HK-2 (cell line): ENCODE results near the gene TTC24.
"Not testable (repeated sequence)": the region's sequence is repeated elsewhere in the genome, so short reads cannot be mapped to it uniquely, and the experiment has no call there.

Experiments
- DNase-seq: peaks from one replicate; pipeline ENCODE4 v3.0.0-alpha.2; 2018; ENCODE audit not compliant: unreplicated experiment

Gene TTC24

DNA sequence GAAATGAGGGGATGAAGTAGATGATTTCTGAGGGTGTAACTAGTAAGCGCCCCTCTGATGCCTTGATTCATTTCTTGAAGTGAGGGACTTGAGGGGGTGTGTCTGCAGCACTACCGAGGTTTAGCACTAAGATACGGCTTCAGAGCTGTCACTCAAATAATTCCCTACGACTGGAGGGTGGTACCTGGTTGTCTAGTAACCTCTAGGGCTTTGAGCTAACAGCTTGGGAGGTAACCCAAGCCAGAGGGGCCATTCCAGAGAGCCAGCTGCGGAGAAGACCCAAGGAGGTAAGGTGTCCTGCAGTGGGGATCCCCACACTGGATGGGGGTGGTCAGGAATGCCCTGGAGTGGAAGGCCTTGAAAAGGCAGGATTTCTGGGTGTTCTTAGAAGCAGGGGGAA, at the start of gene TTC24:
TTC24 (plus strand) TSS at position 252 of the 400 bp plus-strand sequence. CDS start 1,642 bp downstream, outside the sequence.
- no peak for DNase-seq

DNA sequence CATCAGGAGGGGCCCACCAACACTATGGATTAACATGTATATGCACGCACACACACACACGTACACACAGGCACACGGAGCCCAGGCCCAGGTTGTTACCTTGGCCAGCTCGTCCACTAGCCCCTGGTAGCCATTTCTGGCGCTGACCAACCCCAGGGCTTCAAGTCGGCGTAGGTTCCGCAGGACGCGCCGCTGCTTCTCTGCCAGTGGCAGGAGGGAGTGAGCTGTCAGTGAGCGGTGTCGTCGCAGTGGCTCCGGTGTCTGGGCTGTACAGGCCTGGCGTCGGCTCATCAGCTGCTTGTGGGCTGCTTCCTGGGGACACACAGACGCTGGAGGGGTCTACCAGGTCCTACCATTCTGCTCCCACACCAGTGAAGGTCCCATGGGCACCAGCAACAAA, 49.5 kb upstream of the TTC24 start:
- DNase-seq: no peak

GRCh38 chr1:156532374-156532773, 47.1 kb upstream of the TTC24 start:
- no peak for DNase-seq

DNA sequence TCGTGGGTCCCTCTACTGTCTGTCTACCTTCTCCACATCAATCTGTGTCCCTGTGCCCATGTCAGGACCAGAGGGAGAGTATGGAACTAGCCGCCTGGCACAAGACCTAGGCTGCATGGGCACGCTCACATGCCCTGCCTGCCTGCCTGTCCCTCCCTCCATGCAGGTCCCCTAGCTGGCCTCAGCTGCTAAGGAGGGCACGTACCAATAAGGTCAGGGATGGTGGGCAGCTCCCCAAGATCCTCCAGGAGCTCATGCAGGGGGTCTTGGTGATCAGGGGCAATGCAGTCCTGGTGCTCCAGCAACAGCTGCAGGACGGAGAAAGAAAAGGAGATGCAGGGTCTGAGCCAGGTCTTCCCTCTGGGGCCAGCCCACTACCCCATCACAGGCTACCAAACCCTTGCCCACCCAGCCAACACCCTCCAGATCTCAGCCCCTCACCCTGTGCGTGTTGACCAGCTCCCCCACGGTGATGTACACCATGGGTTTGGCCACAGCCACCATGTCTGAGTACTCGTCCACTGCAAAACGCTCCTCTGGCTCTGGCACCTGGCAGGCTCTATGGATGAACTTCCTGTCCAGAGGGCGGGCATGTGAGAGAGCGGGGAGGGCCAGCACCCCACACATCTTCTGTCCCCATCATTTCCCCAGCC, 45.8 kb upstream of the TTC24 start:
- DNase-seq: no peak

GRCh38 chr1:156534424-156535060, 45.0 kb upstream of the TTC24 start:
- DNase-seq: no peak

- DNase-seq: no peak
Observed at GRCh38 chr1:156537027-156537426, 42.5 kb upstream of the TTC24 start.

DNA sequence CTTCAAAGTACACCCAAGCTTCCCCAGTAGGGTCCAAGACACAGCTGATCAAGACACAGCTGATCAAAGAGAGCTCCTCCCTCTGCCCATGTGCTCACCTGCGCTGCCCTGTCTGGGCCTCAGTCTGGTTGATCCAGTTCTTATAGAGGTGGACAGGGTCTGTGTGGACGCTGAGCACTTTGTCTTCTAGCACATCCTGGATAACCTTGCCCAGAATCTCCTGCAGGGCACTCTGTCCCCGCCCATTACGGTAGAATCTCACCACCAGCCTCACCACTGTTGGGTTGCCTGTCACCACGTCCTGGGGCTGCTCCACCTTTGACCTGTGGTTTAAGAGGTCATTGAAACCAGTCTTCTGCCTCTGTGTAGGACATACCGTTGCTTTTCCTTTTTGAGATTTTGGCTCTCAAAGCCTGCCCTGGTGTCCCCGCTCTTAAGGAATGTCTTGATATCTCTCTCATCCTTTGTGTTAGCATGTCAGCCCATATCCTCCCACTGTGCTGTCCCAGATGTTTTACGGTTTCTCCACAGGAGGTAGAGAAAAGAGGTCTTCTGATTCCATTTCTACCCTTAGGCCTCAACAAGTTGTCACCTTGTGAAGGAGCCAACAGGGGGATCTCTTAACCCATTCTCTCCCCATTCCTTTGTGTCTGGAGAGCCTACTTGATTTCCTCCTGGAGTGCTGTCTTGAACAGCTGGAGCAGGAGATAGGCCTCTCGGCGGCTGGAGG, 40.6 kb upstream of the TTC24 start:
- no peak for DNase-seq

GRCh38 chr1:156539818-156540355, 39.6 kb upstream of the TTC24 start:
- DNase-seq: no peak

DNA sequence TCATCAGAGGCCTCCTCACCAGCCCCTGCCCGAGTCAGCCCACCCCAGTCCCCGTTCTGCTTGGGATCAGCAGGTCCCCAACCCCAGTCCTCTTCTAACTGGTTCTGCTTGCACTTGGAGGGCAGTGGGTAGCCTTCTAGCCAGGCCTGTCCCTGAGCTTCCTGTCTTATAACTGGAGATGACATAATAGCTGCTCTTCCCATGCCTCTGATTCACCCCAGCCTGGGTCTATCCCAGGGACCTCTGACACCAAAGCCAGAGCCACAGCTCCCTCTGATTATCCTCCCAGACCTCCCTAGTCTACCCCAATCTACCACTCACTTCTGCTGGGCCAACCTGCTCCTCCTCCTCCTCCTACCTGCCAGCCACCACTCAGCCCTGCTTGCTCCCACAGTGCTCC, 38.6 kb upstream of the TTC24 start:
- no peak for DNase-seq

GRCh38 chr1:156543066-156543465, 36.5 kb upstream of the TTC24 start:
- no peak for DNase-seq

- no peak for DNase-seq
Observed at GRCh38 chr1:156544592-156545102, 34.9 kb upstream of the TTC24 start.

DNA sequence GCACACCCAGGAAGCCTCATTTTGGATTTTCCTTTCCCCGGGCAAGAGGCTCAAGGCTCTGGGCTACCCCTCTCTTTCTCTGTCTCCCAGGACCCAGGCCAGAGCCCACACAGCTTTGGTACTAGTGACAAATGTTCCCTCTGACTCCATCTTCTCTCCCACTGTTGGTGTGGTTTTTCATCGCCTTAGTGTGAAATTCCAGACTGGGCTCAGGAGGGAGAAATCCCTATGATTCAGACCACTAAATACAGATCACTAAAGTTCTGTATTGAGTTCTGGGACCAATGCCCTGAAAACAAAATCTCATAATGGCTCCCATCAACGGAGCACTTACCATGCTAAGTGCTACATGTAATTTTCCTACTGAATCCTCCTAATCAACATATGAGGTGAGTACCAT, 33.3 kb upstream of the TTC24 start:
- no peak for DNase-seq

GRCh38 chr1:156547434-156547833, 32.1 kb upstream of the TTC24 start:
- no peak for DNase-seq

DNA sequence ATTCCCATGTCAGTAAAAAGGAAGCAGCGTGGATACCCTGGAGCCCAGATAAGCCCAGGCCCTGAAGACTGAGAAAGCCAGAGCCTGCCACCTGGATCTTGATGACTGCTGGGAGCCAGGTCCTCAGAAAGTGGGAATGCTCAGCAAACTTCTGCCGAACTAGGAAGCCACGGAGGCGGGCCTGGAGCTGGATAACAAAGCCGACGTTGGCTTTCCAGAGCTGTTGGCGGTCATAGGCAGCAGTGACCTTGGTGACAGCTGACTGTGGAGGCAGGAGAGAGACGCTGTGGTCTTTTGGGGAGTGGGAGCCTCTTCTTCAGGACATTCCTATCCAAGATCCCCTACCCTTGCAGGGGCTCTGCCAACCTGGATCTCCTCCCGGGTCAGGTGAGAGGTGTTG, 31.5 kb upstream of the TTC24 start:
- DNase-seq: no peak

DNA sequence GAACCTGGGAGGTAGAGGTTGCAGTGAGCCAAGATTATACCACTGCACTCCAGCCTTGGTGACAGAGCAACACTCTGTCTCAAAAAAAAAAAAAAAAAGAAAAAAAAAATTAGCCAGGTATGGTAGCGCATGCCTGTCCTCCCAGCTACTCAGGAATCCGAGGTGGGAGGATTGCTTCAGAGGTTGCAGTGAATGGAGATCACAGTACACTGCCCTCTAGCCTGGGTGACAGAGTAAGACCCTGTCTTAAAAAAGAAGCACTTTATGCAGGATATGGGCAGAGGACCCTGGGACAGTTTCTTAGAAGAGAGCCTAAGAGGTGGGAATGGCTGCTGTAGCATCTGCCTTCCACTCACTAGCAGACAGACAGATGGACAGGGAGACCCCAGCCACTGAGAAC, 30.1 kb upstream of the TTC24 start:
- no peak for DNase-seq

- DNase-seq: no peak
Observed at GRCh38 chr1:156549831-156550230, 29.7 kb upstream of the TTC24 start.

DNA sequence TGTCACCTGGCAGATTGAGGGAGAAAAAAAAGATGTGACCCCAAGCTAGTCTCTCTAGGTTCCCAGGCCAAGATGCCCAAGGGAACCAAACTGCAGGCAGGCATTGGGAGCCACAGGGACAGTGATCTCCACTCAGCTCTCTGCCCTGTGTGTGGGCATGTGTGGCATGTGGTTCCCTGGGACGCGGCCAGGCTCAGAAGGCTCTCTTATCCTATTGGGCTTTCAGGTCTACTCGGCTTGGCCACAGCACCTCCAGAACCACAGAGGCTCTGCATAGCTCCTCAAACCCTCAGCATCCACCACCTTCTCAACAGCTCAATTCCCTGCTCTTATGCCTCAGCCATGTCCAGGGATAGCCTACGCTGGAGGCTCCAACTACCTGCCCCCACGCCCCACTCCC, 29.2 kb upstream of the TTC24 start:
- DNase-seq: no peak

GRCh38 chr1:156551066-156551643, 28.4 kb upstream of the TTC24 start:
- DNase-seq: no peak

DNA sequence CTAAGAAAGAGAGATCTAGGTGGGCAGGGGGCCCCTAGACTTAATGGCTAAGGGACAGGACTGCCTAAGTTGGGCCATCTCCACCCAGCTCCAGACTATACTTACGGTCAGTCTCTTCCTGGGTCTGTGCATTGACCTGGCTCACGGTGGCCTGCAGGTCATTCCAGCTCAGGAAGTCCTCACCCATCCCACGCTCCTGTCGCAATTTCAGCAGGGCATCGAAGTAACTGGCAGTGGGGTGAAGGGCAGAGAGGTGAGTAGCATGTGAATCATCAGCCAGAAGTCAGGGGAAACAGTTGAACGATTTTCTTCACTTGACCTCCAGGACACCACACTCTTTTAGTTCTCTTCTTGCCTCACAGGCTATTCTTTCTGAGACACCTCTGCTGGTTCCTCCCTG, 27.7 kb upstream of the TTC24 start:
- peak; percentile 53 for DNase-seq

DNA sequence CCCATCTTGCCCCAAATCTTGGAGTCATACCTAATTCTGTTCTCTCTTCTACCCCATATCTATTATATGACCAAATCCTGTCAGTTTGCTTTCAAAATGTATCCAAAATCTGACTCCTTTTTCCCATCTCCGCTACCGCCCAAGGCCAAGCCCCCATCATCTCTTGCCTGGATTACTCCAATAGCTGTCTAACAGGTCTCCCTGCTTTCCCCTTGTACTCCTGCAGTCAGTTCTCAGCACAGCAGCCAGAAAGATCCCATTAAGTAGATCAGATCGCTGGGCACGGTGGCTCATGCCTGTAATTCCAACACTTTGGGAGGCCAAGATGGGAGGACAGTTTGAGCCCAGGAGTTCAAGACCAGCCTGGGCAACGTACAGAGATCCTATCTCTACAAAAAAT, 27.0 kb upstream of the TTC24 start:
- DNase-seq: no peak

- not testable (repeated sequence) for DNase-seq
Observed at GRCh38 chr1:156552937-156553336, 26.6 kb upstream of the TTC24 start.

- DNase-seq: no peak
Observed at GRCh38 chr1:156553860-156554485, 25.6 kb upstream of the TTC24 start.
